ENCODE data around the gene ST3GAL3.
"Not testable (repeated sequence)": the region's sequence is repeated elsewhere in the genome, so short reads cannot be mapped to it uniquely, and the experiment has no call there.

The ST3GAL3 gene

DNA sequence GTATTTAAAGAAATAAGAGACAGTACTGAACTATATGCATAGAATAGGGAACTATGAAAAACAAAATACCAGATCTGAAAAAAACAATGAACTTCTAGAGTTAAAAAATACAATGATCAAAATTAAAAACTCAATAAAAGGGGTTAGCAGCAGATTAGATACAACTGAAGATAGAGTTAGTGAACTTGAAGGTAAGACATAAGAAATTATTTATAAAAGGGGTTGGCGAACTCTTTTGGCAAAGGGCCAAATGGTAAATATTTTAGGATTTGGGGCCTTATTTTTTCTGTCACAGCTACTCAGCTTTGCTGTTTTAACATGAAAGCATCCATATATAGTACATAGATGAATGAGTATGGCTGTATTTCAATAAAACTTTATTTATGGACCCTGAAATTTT is 111.4 kb downstream of the ST3GAL3 start:
- DNase-seq: no peak

DNA sequence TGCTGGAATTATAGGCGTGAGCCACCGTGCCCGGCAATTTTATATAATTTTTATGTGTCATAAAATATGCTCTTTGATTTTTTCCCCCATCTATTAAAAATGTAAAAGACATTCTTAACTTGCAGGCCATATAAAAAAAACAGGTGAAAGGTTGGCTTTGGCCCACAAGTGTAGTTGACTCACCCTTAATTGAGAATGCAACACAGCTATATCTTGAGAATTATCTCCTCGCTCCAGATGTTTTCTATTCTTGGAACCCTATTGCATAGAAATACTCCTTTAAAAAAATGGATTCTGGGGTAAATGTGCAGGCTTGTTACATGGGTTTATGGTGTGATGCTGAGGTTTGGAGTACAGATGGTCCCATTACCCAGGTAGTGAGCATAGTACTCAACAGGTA is 112.0 kb downstream of the ST3GAL3 start:
- no peak for DNase-seq

DNA sequence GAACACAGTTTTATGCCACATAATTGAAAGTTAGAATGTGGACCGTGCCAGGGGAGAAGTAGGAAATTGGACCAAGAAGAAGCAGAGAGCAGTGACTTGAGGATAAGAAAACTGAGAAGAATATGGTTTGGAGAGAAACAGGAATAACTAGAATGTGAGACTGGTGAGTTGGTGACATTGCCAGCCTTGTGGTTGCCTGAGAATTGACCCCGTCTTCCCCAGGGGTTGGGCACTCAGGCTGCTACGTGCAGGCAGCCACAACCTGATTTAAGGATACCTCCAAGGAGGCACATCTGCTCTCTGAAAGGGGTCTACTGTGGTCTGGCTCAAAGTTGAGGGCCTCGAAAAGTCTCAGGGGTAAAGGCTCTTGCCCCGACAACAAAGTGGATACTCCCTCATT is 114.1 kb downstream of the ST3GAL3 start:
- no peak for DNase-seq

DNA sequence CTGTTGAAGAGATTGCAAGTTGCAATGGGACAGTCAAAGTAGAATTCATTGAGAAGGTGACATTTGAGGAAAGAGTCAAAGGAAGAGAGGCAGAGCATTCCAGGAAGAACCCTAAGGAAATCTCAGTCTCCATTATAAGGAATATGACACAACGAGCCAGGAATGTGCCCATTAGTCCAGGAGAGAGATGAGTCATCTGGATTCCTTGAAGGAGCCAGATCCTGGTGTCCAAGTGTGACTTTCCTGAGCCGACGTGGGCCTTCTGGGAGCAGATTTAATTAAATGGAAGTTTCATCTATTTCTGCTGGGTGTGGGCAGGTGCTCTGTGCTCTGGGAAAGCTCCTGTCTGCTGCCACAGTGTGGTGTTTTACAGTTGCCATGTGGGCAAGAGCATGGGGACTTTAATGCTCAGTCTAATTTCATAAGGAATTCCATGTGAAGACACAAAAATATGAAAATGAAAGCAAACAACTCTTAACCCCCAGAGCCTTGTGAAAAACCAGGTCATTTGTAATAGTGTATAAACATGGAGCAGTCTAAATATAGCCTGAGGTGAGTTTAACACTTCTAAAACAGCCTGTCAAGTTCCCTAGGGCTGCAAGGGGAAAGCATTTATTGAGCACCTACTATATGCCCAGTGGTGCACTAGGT is 114.8 kb downstream of the ST3GAL3 start:
- no peak for DNase-seq

DNA sequence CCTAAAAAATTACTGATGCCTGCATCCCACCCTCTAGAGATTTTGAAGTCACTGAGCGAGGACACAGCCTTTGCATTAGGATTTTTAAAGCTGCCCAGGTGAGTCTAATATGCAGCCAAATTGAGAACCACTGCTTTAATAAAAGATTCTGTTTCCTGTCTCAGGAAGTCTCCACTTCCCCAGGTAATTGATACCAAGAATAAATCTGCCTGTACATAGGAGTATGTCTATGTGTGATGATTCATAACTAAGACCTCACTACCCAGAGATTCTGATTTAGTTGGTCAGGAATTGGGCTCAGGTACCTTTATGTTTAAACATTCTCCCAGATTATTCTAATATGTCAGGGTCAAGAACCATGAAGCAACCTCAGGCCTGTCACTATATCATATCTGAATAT is 117.5 kb downstream of the ST3GAL3 start:
- DNase-seq: no peak

DNA sequence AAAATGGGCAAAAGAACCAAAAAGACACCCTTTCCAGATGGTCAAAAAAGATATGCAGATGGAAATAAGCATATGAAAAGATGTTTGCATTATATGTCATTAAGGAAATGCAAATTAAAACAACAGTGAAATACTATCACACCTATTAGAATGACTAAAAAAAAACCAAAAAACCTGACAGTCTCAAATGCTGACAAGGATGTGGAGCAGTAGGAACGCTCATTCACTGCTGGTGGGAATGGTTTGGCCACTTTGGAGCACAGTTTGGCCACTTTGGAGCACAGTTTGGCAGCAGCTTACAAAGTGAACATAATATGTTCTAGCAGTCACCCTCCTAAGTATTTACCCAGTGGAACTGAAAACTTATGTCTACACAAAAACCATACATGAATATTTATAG is 121.2 kb downstream of the ST3GAL3 start:
- DNase-seq: no peak

DNA sequence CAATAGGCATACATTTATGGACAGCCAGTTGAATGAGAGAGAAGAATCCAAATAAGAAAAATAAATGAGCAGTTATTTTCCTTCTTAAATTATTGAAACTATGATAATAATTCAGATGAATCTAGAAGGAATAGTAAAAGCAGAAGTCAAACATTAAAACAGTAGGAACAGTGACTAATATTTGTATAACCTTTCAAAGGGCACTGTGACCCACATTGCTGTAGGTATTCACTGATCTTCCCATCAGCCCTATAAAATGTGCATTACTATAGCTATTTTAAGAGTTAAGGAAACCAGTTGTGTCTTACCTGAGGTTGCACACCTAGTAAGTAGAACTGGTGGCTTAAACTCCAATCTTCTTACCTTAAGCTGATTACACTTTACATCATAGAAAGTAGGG is 123.5 kb downstream of the ST3GAL3 start:
- DNase-seq: no peak

DNA sequence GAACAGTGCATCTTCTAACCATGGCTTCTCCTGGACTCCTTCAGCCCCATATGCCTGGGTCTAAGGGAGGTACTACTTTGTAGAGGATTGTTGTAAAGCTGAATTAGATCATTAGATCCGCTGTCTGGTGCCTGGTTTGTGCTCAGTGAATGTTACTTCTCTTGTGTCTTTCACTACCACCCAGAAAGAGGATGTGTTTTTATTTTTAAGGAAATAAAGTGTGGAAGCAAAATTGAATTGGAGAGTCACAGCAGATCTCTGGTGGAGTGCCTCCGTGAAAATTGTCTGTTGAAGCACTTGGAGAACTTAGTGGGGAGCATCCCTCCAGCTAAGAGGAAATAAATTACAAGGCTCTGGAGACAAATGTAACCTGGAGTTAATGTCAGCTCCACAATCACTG is 124.5 kb downstream of the ST3GAL3 start:
- peak in 1 of 56 donors; percentile 9 for DNase-seq

DNA sequence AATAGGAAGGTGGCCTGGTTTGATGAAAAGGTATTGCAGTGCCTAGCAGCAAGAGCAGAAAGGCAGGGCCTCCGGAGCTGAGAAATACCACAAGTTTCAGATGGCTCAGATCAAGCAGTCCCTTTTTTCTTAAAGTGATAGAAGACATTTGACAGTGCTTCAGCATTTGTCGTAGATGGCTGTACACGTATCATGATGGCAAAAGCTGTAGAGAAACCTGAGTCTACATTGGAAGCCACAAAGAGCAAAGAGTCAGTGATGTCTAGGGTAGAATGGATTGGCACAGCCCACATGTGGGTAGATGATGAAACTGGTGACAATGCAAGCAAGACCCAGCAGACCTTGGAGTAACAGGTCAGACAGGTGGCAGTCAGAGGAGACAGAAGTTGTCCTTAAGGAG is 124.9 kb downstream of the ST3GAL3 start:
- no peak for DNase-seq

DNA sequence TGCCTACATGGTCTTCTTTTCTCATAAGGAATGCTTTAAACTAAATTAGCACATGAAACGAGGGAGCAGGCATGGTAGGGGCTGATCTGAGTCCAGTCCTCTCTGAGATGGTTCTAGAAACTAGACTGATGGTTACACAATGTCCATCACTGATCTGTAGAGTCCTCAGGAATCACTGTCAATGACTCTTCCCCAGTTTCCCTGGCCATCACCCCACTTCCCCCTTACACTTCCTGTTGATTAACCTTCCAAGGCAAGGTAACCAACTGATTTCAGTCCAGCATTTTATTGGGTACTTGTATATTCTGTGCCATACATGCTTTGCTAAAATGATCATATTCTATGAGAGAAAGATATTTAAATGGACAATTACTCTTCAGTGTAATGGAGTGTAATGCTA is 125.7 kb downstream of the ST3GAL3 start:
- no peak for DNase-seq

DNA sequence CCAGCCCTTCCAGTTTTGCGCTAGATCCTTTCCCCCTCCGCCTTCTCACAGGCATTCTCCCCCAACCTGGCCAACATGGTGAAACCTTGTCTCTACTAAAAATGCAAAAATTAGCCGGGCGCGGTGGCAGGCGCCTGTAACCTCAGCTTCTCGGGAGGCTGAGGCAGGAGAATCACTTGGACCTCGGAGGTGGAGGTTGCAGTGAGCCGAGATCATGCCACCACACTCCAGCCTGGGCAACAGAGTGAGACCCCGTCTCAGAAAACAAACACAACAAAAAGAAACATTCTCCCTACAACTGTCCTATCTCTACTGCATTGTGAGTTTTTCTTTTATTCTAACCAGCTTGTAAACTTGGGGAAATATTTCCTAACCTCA is 126.6 kb downstream of the ST3GAL3 start:
- not testable (repeated sequence) for DNase-seq

DNA sequence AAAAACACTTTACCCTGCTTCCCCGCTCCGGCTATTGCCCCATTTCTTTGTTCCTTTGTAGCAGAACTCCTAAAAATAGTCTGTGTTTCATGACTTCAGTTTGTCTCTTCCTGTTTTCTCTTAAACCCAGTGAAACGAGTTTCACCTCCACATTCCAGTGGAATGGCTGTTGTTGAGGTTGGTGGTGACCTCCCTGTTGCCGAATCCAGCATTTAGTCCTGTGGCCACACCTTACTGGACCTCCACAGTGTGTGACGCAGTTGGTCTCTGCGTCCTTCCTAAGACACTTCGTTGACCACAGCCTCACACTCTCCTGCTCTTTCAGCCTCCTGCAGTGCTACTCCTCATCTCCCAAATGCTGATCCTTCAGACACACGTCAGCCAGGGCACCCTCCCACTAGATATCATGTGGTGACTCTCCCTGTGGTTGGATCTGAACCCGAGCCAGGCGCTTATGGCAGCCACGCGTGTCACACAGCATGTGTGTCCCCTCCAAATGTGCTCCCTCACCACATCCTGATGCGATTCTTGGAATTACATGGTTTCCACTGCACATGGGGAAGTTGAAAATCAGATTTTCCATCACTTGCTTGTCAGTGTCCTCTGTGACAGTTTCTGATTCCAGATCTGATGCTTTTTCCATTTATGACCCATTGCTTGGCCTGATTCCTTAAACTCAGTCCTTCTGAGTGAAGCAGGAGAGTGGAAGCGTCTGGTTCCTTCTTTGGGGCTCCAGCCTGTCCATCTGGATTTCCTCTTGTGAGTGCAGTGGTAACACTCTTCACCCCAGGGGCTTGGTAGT is 127.1 kb downstream of the ST3GAL3 start:
- DNase-seq: no peak

DNA sequence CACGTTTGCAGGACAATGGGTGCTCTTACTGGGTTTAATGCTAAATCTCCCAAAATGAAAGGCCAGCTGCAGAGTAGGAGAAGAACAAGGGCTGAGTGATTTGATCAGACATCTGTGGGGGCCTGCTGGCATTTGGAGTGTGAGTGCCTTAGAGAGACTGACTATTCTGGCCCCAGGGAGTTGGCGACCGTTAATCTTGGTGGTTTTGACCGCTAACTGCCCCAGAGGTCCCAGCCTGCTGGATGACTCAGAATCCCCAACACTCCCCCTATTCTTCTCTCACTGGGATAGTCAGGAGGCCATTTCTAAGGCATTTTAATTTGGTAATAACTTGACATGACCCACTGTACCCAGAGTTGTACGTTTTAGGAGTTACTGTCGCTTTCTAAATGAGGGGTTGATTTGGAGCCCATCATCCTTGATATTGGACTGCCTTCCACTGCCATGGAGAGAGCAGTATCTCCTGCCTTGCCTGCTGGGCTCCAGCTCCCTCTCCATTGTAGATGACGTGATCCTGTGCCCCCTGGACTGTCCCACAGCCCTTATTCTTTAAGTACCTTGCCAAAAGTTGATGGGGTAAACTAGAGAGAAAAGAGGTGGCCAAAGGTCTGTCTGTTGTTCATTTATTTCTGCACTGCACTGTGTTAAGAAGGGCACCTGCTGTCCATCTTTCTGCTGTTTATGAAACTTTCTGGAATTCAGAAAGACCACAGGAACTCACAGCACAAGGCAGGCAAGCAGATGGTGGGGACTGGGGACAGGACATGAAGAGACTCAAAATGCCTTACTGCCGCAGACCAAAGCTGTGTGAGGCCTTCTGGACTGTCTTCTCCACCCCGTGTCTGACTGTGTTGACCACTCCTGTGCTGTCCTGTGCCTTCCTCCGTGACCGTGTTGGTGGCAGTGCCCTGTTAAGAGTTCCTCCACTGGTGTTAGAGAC is 128.0 kb downstream of the ST3GAL3 start:
- DNase-seq: no peak

DNA sequence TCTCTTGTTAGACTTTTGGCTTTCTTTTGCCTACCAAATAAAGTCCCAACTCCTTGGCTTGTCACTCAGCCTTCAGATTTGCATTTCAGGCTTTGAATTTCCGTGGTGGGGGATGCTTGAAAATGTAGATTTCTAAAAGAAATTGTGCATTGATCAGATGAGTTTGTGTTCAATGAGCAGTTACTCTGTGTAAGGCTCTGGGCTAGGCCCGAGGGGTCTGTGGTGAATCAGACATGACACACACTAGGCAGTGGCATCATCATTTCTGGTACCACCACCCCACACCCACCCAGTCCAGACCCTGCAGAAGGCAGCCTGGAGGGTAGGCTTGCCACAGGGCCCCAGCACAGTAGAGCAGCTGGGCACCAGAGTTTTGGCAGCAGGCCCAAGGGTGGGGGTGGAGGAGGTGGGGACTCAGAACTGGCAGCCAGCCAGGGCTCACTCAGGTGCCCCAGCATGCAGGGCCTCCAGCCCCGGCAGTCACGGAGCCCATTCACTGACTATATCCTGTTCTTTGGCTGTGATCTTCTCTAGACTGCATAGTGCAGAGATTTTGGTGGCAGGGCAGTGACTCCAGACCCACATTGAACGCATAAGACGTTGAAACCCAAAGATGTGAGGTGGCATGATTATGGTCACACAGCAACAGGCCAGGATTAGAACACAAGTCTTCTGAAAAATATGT is 129.1 kb downstream of the ST3GAL3 start:
- peak in 15 of 56 donors; percentile 9 to 87 (median 25) for DNase-seq

DNA sequence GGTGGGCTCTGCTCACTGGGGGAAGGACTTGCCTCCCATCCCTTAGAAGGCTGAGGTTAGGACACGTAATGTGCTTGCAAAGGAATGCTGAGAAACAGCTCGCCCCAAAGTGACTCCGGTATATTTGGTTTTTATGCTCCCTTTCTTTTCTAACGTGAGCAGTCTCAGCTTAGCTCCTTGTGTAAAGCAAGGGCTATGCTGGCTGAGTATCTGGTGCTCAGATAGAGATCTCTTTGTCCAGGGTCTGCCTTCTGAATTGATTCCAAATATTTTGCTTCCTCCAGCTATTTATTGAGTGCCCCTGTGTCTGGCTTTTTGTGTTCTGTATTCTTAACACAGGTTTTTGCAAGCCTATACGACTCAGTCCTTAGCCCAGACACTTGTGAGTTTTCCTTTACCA is 131.7 kb downstream of the ST3GAL3 start:
- DNase-seq: no peak

DNA sequence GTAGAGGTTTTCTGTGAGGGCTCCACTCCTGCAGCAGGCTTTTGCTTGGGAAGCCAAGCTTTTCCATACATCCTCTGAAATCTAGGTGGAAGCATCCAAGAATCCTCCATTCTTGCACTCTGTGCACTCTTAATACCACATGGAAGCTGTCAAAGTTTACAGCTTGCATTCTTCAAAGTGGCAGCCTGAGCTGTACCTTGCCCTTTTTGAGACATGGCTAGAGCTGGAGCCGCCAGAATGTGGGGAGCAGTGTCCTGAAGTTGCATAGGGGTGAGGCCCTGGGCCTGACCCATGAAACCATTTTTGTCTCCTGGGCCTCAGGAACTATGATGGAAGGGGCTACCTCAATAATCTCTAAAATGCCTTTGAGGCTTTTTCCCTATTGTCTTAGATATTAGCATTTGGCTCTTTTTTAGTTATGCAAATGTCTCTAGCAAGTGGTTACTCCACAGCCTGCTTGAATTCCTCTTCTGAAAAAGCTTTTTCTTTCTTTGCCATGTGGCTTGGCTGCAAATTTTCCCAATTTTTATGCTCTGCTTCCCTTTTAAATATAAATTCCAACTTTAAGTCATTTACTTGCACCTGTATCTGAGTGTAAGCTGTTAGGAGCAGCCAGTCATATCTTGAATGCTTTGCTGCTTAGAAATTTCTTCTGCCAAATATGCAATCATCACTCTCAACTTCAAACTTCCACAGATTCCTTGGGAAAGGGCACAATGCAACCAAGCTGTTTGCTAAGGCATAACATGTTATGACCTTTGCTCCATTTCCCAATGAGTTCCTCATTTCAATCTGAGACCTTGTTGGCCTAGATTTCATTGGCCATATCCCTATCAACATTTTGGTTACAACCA is 134.2 kb downstream of the ST3GAL3 start:
- DNase-seq: no peak

DNA sequence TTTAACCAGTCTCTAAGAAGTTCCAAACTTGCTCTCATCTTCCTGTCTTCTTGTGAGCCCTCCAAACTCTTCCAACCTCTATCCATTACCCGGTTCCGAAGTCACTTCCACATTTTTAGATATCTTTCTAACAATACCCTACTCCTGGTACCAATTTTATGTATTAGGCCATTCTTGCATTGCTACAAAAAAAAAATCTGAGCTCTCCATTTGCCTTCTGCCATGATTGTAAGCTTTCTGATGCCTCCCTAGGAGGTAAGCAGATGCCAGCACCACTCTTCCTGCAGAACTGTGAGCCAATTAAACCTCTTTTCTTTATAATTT is 134.8 kb downstream of the ST3GAL3 start:
- no peak for DNase-seq

DNA sequence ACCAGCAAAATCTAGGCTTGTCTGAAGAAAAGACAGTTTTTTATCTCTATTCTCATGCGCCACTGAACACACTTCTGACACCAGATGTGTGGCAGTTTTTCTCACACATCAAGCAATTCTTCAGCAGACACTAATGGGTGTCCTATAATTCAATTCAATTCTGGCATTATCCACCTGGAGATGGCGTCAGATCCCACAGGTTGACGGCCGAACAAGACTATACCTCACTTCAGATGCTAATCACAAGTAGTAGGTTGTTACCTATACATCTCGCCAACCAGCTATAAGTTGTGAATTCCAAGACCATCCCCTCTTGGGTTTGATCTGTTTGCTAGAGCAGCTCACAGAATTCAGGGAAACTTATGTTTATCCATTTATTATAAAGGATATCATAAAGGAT is 136.3 kb downstream of the ST3GAL3 start:
- no peak for DNase-seq

DNA sequence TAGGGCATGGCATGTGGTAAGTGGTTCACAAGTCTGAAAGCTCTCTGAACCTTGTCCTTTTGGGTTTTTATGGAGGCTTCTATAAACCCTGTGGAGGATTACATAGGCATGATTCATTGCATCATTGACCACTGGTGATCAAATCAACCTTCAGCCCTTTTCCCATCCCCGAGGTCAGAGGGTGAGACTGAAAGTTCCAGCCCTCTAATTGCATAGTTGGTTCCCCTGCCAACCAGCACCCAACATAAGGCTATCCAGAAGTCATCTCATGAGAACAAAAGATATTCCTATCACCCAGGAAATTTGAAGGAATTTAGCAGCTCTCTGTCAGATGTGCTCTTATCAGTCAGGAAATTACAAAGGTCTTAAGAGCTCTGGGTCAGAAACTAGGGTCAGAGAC is 136.8 kb downstream of the ST3GAL3 start:
- no peak for DNase-seq

DNA sequence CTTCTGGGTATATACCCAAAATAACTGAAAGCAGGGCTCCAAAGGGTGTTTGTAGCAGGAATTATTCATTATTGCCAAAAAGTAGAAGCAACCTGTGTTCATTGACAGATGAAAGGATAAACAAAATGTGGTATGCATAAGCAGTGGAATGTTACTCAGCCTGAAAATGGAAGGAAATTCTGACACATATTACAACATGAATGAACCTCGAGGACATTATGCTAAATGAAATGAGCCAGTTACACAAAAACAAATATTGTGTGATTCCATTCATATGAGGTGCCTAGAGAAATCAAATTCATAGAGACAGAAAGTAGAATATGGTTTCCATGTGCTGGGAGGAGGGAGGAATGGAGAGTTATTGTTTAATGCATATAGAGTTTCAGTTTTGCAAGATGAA is 140.0 kb downstream of the ST3GAL3 start:
- no peak for DNase-seq

DNA sequence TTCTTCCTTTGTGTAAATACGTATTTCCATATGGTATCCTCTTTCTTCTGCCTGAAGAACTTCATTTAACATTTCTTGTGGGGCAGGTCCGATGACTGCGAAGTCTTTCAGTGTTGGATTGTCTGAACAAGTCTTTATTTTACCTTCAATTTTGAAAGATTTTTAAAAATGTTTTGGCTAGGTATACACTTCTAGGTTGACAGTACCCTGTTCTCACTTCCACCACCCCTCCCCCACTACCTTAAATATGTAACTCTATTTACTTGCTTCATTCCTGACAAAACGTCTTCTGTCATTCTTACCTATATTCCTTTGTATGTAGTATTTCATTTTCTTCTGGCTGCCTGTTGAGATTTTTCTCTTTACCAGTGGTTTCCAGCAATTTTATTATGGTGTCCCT is 140.5 kb downstream of the ST3GAL3 start:
- DNase-seq: no peak

All from amygdala (tissue), 56 donors.